Ascending aorta (tissue), 2 donors: ENCODE measurements around the gene RIN3. TPM values are rescaled to one million over a fixed set of nuclear protein-coding genes. Genes with fewer than 3 reads are reported as not detected.

Experiments
- DNase-seq, 2 donors: peaks; one replicate each; pipeline ENCODE4 v3.0.0-alpha.2; 2019; ENCODE audit warnings: low spot score in 2 of 2
- H3K27ac ChIP-seq, 2 donors: fragments of 200-600 bp; sonication (generic); one replicate each; pipeline ENCODE4 v1.5.1; 2016 to 2017; ENCODE audit warnings: mild to moderate bottlenecking in 1 of 2
- H3K27me3 ChIP-seq: fragments of 200-600 bp; sonication (generic); one replicate; pipeline ENCODE4 v1.5.1; 2017
- H3K36me3 ChIP-seq, 2 donors: fragments of 200-600 bp; sonication (generic); one replicate each; pipeline ENCODE4 v1.5.1; 2016
- H3K4me1 ChIP-seq, 2 donors: fragments of 200-600 bp; sonication (generic); one replicate each; pipeline ENCODE4 v1.5.1; 2016 to 2017; ENCODE audit warnings: mild to moderate bottlenecking in 1 of 2
- H3K4me3 ChIP-seq, 2 donors: fragments of 200-600 bp; sonication (generic); one replicate each; pipeline ENCODE4 v1.5.1; 2016 to 2017; ENCODE audit warnings: mild to moderate bottlenecking in 1 of 2
- H3K9me3 ChIP-seq, 2 donors: fragments of 200-600 bp; sonication (generic); one replicate each; pipeline ENCODE4 v1.5.1; 2016
- CTCF ChIP-seq, 3 experiments: fragments of 200-600 bp in 2 of 3; fragments of 450-650 bp in 1 of 3; sonication (generic) in 2 of 3; IDR thresholded peaks; one replicate each; pipeline ENCODE4 v1.5.1; 2016 to 2019; ENCODE audit warnings: antibody characterized with exemption in 3 of 3, mild to moderate bottlenecking in 1 of 3, moderate library complexity in 1 of 3
- intact Hi-C: fragments of 100-400 bp; cut with DNase I; formaldehyde crosslinking; loops from one replicate; pipeline ENCODE4 v1.15.1; 2023
- total RNA-seq: library from RNA; depleted of rRNA; stranded (reverse); fragments of >200 nt; gene quantifications from one replicate; pipeline ENCODE4 v1.1.0, GENCODE V29; 2016

The RIN3 gene
- total RNA-seq, 1 donor from 2014 or later: 30.3 TPM

GRCh38 chr14:92466059-92466458 is 47.5 kb upstream of the RIN3 start:
- Histone ChIP-seq H3K36me3 (no peaks in the 10 kb centered on the region), H3K4me3 (no peak overlapping the region), H3K4me1 (peaks cover 6% of the 10 kb centered on the region in 2 donors), H3K27ac (no peak overlapping the region), H3K9me3 (peaks cover 0 to 5% of the 10 kb centered on the region in 2 donors), H3K27me3 (no peaks in the 10 kb centered on the region)
- no peak for DNase-seq
- intact Hi-C loops: no loop called here
- TF ChIP-seq CTCF (IDR thresholded peaks at IDR 0.05): no peak

- no peaks in the 10 kb centered on the region for H3K27me3 ChIP-seq
- no peaks in the 10 kb centered on the region for H3K4me1 ChIP-seq
- no peak for TF ChIP-seq CTCF (IDR thresholded peaks at IDR 0.05)
- no peak overlapping the region for H3K4me3 ChIP-seq
- peaks cover 0 to 5% of the 10 kb centered on the region in 2 donors for H3K9me3 ChIP-seq
- no peaks in the 10 kb centered on the region for H3K36me3 ChIP-seq
- DNase-seq: no peak
- intact Hi-C loops: no loop called here
- no peak overlapping the region for H3K27ac ChIP-seq
Measured at GRCh38 chr14:92469515-92469914, 44.1 kb upstream of the RIN3 start.

- Histone ChIP-seq H3K36me3 (no peaks in the 10 kb centered on the region), H3K4me3 (no peak overlapping the region), H3K9me3 (peaks cover 0 to 5% of the 10 kb centered on the region in 2 donors), H3K27me3 (no peaks in the 10 kb centered on the region), H3K4me1 (no peaks in the 10 kb centered on the region), H3K27ac (no peak overlapping the region)
- intact Hi-C loops: no loop called here
- no peak for TF ChIP-seq CTCF (IDR thresholded peaks at IDR 0.05)
- no peak for DNase-seq
Measured at GRCh38 chr14:92470215-92470614, 43.4 kb upstream of the RIN3 start.

GRCh38 chr14:92470811-92471210 is 42.8 kb upstream of the RIN3 start:
- Histone ChIP-seq H3K9me3 (peaks cover 0 to 5% of the 10 kb centered on the region in 2 donors), H3K4me3 (no peak overlapping the region), H3K4me1 (no peaks in the 10 kb centered on the region), H3K36me3 (no peaks in the 10 kb centered on the region), H3K27me3 (no peaks in the 10 kb centered on the region), H3K27ac (no peak overlapping the region)
- no peak for TF ChIP-seq CTCF (IDR thresholded peaks at IDR 0.05)
- intact Hi-C loops: no loop called here
- no peak for DNase-seq

GRCh38 chr14:92471919-92472318 is 41.7 kb upstream of the RIN3 start:
- Histone ChIP-seq H3K27ac (no peak overlapping the region), H3K4me3 (no peak overlapping the region)
- intact Hi-C loops: no loop called here

More at GRCh38 chr14:92471919-92472318, 41.7 kb upstream of the RIN3 start:
- no peaks in the 10 kb centered on the region for H3K27me3 ChIP-seq
- no peak for TF ChIP-seq CTCF (IDR thresholded peaks at IDR 0.05)
- no peaks in the 10 kb centered on the region for H3K36me3 ChIP-seq
- H3K4me1 ChIP-seq: no peaks in the 10 kb centered on the region
- DNase-seq: no peak
- H3K9me3 ChIP-seq: peaks cover 0 to under 1% of the 10 kb centered on the region in 2 donors
